SK-N-SH treated with all-trans-retinoic acid at 6 μM for 48 hours (cell line): ENCODE measurements around the gene ZNF860.

Source experiments
- ATAC-seq: fragments of 200-7000 bp; cut with Tn5 transposase; 3 replicates; pipeline ENCODE4 v1.9.1; 2020; ENCODE audit warnings: mild to moderate bottlenecking, moderate library complexity
- ARNTL ChIP-seq: fragments of 450-650 bp; formaldehyde crosslinking; IDR thresholded peaks from 2 replicates; pipeline ENCODE4 v1.5.0; 2020; ENCODE audit warnings: low read depth, mild to moderate bottlenecking, moderate library complexity, borderline replicate concordance
- BACH2 ChIP-seq: fragments of 250-450 bp; sonication (Bioruptor Pico); IDR thresholded peaks from 2 replicates; pipeline ENCODE4 v1.9.0; 2021; ENCODE audit warnings: mild to moderate bottlenecking, borderline replicate concordance
- CSDC2 ChIP-seq: fragments of 250-450 bp; sonication (Bioruptor Pico); IDR thresholded peaks from 2 replicates; pipeline ENCODE4 v1.5.0; 2020; ENCODE audit warnings: mild to moderate bottlenecking, moderate library complexity
- ESRRG ChIP-seq: fragments of 250-450 bp; sonication (Bioruptor Pico); IDR thresholded peaks from 2 replicates; pipeline ENCODE4 v1.6.1; 2021; ENCODE audit warnings: mild to moderate bottlenecking
- GLIS3 ChIP-seq: fragments of 250-450 bp; sonication (Bioruptor Pico); IDR thresholded peaks from 2 replicates; pipeline ENCODE4 v1.5.0; 2020; ENCODE audit warnings: mild to moderate bottlenecking, moderate library complexity
- ISL1 ChIP-seq: fragments of 250-450 bp; sonication (Bioruptor Pico); IDR thresholded peaks from 2 replicates; pipeline ENCODE4 v2.1.2; 2022; ENCODE audit warnings: mild to moderate bottlenecking, moderate library complexity
- OSR1 ChIP-seq: fragments of 250-450 bp; sonication (Bioruptor Pico); IDR thresholded peaks from 2 replicates; pipeline ENCODE4 v1.8.0; 2022; ENCODE audit warnings: moderate library complexity, mild to moderate bottlenecking, inconsistent platforms
- PPARA ChIP-seq: fragments of 250-450 bp; sonication (Bioruptor Pico); IDR thresholded peaks from 2 replicates; pipeline ENCODE4 v1.5.0; 2020; ENCODE audit warnings: mild to moderate bottlenecking, borderline replicate concordance
- RARB ChIP-seq: fragments of 250-450 bp; sonication (Bioruptor Pico); IDR thresholded peaks from 2 replicates; pipeline ENCODE4 v1.8.0; 2021; ENCODE audit warnings: mild to moderate bottlenecking, moderate library complexity
- SNAI2 ChIP-seq: fragments of 250-450 bp; sonication (Bioruptor Pico); IDR thresholded peaks from 2 replicates; pipeline ENCODE4 v1.5.0; 2020; ENCODE audit warnings: mild to moderate bottlenecking, moderate library complexity
- TCF4 ChIP-seq: fragments of 250-450 bp; sonication (Bioruptor Pico); IDR thresholded peaks from 2 replicates; pipeline ENCODE4 v1.8.0; 2021; ENCODE audit warnings: mild to moderate bottlenecking, moderate library complexity, borderline replicate concordance
- TOX ChIP-seq: fragments of 250-450 bp; sonication (Bioruptor Pico); IDR thresholded peaks from 2 replicates; pipeline ENCODE4 v1.8.0; 2021; ENCODE audit warnings: mild to moderate bottlenecking, moderate library complexity, borderline replicate concordance
- ZC3H10 ChIP-seq: fragments of 250-450 bp; sonication (Bioruptor Pico); IDR thresholded peaks from 2 replicates; pipeline ENCODE4 v1.5.1; 2021; ENCODE audit warnings: mild to moderate bottlenecking, moderate library complexity
- ZFP3 ChIP-seq: fragments of 250-450 bp; sonication (Bioruptor Pico); IDR thresholded peaks from 2 replicates; pipeline ENCODE4 v1.5.0; 2020; ENCODE audit warnings: mild to moderate bottlenecking, moderate library complexity
- ZFP30 ChIP-seq: fragments of 450-650 bp; formaldehyde crosslinking; IDR thresholded peaks from 2 replicates; pipeline ENCODE4 v1.5.0; 2022; ENCODE audit warnings: mild to moderate bottlenecking, moderate library complexity
- ZNF565 ChIP-seq: fragments of 450-650 bp; formaldehyde crosslinking; conservative IDR thresholded peaks from 2 replicates; pipeline ENCODE4 v1.5.0; 2020; ENCODE audit warnings: low read depth, mild to moderate bottlenecking, moderate library complexity
- ZNF70 ChIP-seq: fragments of 450-650 bp; formaldehyde crosslinking; IDR thresholded peaks from 2 replicates; pipeline ENCODE4 v1.5.0; 2020; ENCODE audit warnings: mild to moderate bottlenecking, moderate library complexity
- ZNF8 ChIP-seq: fragments of 450-650 bp; formaldehyde crosslinking; IDR thresholded peaks from 2 replicates; pipeline ENCODE4 v1.5.0; 2020; ENCODE audit warnings: mild to moderate bottlenecking, moderate library complexity
- TF ChIP-seq, protein P1 (sequence below): fragments of 250-450 bp; sonication (Bioruptor Pico); IDR thresholded peaks from 2 replicates; pipeline ENCODE4 v1.8.0; 2020; ENCODE audit warnings: mild to moderate bottlenecking, moderate library complexity, borderline replicate concordance
- TF ChIP-seq, protein P2 (sequence below): fragments of 250-450 bp; sonication (Bioruptor Pico); IDR thresholded peaks from 2 replicates; pipeline ENCODE4 v1.5.1; 2021; ENCODE audit warnings: mild to moderate bottlenecking, moderate library complexity
- TF ChIP-seq, protein P3 (sequence below): fragments of 250-450 bp; sonication (Bioruptor Pico); IDR thresholded peaks from 2 replicates; pipeline ENCODE4 v1.5.1; 2020; ENCODE audit warnings: low read depth, mild to moderate bottlenecking, moderate library complexity
- TF ChIP-seq, protein P4 (sequence below): fragments of 250-450 bp; sonication (Bioruptor Pico); IDR thresholded peaks from 2 replicates; pipeline ENCODE4 v1.5.0; 2020; ENCODE audit warnings: mild to moderate bottlenecking, moderate library complexity

Gene ZNF860

DNA sequence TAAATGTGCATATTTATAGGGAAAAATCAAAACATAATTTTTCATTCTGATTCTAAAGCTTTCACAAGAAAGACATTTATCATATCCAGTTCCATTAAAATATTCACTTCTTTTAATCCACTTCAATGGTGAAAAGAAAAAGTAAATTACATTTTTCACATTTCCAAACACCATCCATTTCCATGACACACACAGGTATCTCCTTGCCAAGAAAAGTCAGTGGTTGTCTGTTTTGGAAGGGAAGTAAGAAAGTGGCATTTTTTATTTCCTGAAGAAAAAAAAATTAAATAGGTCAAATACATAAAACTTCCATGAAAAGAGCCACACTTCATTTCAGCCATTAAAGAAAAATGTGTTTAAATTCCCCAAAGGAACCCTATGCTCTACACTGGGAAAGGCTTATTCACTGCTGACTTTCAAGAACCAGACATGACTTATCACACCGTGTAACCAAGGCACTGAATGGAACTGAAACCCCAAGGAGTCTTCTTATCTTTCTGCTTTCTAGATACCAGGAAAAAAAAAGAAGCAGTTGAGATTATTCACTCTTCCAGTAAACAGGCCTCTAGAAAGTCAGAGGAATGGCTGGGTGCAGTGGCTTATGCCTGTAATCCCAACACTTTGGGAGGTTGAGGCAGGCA lies 45.0 kb upstream of the ZNF860 start:
- ATAC-seq: no peak
- TF ChIP-seq ZNF70 (no peak), BACH2 (no peak), GLIS3 (CRISPR knock-in tag) (no peak), ESRRG (no peak), ZNF565 (no peak), ZFP3 (CRISPR knock-in tag) (no peak), RARB (CRISPR knock-in tag) (no peak), ZC3H10 (CRISPR knock-in tag) (no peak), TCF4 (no peak), PPARA (CRISPR knock-in tag) (no peak)
- TF ChIP-seq, protein P1, sequence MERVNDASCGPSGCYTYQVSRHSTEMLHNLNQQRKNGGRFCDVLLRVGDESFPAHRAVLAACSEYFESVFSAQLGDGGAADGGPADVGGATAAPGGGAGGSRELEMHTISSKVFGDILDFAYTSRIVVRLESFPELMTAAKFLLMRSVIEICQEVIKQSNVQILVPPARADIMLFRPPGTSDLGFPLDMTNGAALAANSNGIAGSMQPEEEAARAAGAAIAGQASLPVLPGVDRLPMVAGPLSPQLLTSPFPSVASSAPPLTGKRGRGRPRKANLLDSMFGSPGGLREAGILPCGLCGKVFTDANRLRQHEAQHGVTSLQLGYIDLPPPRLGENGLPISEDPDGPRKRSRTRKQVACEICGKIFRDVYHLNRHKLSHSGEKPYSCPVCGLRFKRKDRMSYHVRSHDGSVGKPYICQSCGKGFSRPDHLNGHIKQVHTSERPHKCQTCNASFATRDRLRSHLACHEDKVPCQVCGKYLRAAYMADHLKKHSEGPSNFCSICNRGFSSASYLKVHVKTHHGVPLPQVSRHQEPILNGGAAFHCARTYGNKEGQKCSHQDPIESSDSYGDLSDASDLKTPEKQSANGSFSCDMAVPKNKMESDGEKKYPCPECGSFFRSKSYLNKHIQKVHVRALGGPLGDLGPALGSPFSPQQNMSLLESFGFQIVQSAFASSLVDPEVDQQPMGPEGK: no peak
- TF ChIP-seq, protein P2, sequence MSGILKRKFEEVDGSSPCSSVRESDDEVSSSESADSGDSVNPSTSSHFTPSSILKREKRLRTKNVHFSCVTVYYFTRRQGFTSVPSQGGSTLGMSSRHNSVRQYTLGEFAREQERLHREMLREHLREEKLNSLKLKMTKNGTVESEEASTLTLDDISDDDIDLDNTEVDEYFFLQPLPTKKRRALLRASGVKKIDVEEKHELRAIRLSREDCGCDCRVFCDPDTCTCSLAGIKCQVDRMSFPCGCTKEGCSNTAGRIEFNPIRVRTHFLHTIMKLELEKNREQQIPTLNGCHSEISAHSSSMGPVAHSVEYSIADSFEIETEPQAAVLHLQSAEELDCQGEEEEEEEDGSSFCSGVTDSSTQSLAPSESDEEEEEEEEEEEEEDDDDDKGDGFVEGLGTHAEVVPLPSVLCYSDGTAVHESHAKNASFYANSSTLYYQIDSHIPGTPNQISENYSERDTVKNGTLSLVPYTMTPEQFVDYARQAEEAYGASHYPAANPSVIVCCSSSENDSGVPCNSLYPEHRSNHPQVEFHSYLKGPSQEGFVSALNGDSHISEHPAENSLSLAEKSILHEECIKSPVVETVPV (CRISPR knock-in tag): no peak

DNA sequence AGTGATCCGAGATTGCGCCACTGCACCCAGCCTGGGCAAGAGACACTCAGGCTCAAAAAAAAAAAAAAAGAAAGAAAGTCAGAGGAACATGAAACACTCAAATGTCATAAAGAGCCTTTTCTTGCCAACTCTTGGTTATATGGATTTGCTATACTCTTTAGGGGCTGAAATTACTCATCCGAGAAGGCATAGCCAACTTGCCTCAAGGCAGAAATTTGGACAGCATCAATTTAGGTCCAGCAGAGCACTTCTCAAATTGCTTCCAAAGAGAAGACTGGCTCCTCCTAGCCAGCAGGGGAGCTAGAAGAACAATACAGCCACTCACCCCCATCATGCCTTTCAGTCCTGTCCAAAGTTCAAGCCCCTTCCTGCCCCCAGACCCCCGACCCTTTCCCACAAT lies 44.3 kb upstream of the ZNF860 start:
- TF ChIP-seq BACH2: no peak
- no peak for TF ChIP-seq ZC3H10 (CRISPR knock-in tag)
- TF ChIP-seq, protein P3, sequence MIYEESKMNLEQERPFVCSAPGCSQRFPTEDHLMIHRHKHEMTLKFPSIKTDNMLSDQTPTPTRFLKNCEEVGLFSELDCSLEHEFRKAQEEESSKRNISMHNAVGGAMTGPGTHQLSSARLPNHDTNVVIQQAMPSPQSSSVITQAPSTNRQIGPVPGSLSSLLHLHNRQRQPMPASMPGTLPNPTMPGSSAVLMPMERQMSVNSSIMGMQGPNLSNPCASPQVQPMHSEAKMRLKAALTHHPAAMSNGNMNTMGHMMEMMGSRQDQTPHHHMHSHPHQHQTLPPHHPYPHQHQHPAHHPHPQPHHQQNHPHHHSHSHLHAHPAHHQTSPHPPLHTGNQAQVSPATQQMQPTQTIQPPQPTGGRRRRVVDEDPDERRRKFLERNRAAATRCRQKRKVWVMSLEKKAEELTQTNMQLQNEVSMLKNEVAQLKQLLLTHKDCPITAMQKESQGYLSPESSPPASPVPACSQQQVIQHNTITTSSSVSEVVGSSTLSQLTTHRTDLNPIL (CRISPR knock-in tag): no peak
- ATAC-seq: no peak

DNA sequence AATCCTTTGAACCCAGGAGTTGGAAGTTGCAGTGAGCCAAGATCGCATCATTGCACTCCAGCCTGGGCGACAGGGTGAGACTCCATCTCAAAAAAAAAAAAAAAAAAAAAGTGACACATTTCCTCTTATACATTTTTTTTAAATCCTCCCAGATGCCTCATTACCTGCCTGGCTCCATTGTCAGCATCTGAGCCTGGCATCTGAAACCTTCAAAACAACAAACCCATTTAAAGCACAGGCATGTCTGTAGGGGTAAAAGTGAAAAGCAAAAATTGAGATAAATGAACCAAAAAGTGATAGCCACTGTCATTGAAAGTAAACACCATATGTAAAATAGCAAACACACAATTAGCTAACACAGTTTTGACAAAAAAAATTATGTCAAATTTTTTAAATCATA lies 39.1 kb upstream of the ZNF860 start:
- TF ChIP-seq, protein P1: no peak
- no peak for TF ChIP-seq RARB (CRISPR knock-in tag)
- TF ChIP-seq TOX: no peak
- no peak for TF ChIP-seq BACH2
- TF ChIP-seq OSR1: no peak
- TF ChIP-seq, all 23 proteins: peak for 0
- no peak for ATAC-seq

DNA sequence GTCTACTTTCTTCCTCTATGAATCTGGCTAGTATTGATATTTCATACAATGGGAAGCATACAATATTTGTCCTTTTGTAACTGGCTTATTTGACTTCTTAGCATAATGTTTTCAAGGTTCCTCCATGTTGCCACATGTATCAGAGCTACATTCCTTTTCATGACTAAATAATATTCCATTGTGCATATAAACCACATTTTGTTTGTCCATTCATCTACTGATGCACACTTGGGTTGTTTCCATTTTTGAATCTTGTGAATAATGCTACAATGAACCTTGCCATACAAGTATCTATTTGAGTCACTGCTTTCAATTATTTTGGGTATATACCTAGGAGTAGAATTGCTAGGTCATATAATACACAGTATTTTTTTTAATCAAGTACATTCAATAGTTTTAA lies 38.5 kb upstream of the ZNF860 start:
- TF ChIP-seq TCF4: no peak
- TF ChIP-seq CSDC2 (CRISPR knock-in tag): no peak
- no peak for TF ChIP-seq PPARA (CRISPR knock-in tag)
- TF ChIP-seq, protein P4, sequence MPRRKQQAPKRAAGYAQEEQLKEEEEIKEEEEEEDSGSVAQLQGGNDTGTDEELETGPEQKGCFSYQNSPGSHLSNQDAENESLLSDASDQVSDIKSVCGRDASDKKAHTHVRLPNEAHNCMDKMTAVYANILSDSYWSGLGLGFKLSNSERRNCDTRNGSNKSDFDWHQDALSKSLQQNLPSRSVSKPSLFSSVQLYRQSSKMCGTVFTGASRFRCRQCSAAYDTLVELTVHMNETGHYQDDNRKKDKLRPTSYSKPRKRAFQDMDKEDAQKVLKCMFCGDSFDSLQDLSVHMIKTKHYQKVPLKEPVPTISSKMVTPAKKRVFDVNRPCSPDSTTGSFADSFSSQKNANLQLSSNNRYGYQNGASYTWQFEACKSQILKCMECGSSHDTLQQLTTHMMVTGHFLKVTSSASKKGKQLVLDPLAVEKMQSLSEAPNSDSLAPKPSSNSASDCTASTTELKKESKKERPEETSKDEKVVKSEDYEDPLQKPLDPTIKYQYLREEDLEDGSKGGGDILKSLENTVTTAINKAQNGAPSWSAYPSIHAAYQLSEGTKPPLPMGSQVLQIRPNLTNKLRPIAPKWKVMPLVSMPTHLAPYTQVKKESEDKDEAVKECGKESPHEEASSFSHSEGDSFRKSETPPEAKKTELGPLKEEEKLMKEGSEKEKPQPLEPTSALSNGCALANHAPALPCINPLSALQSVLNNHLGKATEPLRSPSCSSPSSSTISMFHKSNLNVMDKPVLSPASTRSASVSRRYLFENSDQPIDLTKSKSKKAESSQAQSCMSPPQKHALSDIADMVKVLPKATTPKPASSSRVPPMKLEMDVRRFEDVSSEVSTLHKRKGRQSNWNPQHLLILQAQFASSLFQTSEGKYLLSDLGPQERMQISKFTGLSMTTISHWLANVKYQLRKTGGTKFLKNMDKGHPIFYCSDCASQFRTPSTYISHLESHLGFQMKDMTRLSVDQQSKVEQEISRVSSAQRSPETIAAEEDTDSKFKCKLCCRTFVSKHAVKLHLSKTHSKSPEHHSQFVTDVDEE (CRISPR knock-in tag): no peak
- no peak for TF ChIP-seq ZNF8 (CRISPR knock-in tag)
- TF ChIP-seq GLIS3 (CRISPR knock-in tag): no peak
- no peak for TF ChIP-seq ZNF565
- TF ChIP-seq, protein P1: no peak
- no peak for TF ChIP-seq BACH2
- no peak for TF ChIP-seq RARB (CRISPR knock-in tag)
- TF ChIP-seq ZNF70: no peak
- no peak for TF ChIP-seq ARNTL (CRISPR knock-in tag)
- no peak for TF ChIP-seq ZFP30 (CRISPR knock-in tag)
- TF ChIP-seq, protein P2 (CRISPR knock-in tag): no peak
- TF ChIP-seq ZC3H10 (CRISPR knock-in tag): no peak
- no peak for TF ChIP-seq SNAI2 (CRISPR knock-in tag)
- TF ChIP-seq, protein P3 (CRISPR knock-in tag): no peak
- no peak for TF ChIP-seq ISL1 (CRISPR knock-in tag)

More for the DNA sequence above, 38.5 kb upstream of the ZNF860 start:
- ATAC-seq: no peak
